Measurements from ENCODE around the gene NHS.

DNA sequence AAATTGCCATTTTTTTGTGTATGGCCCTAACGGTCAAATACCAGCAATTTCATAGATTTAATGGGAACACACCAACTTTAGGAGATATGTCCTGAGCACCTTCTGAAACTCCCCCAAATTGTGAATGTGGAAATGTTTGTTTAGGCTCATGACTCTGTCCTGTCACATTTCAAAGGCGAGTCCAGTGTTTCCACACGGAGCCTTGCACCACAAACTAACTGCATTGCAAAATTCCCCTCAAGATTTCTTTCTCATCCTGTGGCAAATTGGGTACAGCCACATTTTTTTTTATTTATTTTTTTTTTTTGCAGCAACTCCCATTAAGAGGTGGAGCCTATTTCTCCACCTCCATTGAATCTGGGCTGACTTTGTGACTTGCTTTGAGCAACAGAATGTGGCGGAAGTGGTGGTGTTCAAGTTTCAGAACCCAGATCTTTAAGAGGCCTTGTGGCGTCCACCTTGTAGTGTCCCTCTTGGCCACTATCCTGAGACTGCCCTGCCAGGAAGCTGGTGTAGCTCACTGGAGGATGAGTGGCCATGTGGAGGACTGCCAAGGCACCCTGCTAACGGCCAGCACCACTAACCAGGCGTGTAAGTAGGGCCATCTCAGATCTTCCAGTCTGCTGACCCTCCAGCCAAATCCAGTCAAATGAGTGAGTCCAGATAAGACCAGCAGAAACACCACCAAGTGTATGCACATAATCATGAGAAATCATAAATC is 189.8 kb downstream of the NHS start:
- TF ChIP-seq, protein P1, sequence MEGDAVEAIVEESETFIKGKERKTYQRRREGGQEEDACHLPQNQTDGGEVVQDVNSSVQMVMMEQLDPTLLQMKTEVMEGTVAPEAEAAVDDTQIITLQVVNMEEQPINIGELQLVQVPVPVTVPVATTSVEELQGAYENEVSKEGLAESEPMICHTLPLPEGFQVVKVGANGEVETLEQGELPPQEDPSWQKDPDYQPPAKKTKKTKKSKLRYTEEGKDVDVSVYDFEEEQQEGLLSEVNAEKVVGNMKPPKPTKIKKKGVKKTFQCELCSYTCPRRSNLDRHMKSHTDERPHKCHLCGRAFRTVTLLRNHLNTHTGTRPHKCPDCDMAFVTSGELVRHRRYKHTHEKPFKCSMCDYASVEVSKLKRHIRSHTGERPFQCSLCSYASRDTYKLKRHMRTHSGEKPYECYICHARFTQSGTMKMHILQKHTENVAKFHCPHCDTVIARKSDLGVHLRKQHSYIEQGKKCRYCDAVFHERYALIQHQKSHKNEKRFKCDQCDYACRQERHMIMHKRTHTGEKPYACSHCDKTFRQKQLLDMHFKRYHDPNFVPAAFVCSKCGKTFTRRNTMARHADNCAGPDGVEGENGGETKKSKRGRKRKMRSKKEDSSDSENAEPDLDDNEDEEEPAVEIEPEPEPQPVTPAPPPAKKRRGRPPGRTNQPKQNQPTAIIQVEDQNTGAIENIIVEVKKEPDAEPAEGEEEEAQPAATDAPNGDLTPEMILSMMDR (IDR thresholded peaks at IDR 0.05), result no peak
- no peak for TF ChIP-seq POLR2A (IDR thresholded peaks at IDR 0.05; ENCODE audit: low read depth)
- TF ChIP-seq EP300 (IDR thresholded peaks at IDR 0.05), result no peak
- TF ChIP-seq POLR2AphosphoS5 (IDR thresholded peaks at IDR 0.05), result no peak

Data from esophagus muscularis mucosa (tissue), 4 donors.